Measurements from ENCODE around the gene CACNA1B. TPM values are rescaled to one million over a fixed set of nuclear protein-coding genes. Genes with fewer than 3 reads are reported as not detected.

CACNA1B gene
- total RNA-seq, 1 donor from 2014 or later: 0.19 TPM

DNA sequence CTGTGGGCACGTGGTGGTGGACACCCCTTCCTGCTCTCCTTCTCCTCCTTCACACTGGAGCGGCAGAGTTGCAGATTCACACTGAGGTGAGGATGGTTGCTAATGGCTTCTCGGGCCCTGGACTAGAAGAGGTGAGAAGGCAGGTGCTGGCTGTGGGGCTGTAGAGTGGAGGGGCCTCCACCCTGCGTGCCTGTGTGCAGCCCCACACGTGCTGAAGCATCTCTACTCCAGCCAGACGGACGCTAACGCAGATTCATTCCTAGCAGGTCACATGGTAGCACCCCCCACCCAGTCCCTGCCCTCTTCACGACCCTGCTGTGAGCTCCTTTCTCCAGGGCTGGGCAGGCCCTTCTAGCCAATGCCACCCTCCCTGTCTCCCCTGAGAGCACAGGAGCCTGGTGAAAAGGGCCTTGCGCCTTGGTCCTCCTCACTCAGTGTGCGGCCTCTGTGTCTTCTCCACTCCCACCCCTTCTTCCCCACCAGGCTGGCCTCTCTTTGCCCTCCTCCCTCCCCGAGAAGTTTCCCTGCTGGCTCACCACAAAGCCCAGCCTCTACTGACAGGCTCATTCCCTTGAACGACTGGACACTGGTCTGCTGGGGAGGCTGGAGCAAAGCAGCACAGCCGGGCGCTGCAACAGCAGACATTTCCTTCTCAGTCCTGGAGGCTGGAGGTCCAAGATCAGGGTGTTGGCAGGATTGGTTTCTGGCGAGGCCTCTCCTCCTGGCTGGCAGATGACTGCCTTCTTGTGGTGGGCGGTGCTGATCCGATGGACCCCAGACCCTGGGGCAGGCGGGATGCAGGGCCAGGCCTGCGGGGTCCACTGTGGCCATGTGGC lies 14.2 kb downstream of the CACNA1B start:
- intact Hi-C loops (cut with micrococcal nuclease): no loop called here
- no peaks in the 10 kb centered on the region for H3K4me1 ChIP-seq
- TF ChIP-seq, protein P1, sequence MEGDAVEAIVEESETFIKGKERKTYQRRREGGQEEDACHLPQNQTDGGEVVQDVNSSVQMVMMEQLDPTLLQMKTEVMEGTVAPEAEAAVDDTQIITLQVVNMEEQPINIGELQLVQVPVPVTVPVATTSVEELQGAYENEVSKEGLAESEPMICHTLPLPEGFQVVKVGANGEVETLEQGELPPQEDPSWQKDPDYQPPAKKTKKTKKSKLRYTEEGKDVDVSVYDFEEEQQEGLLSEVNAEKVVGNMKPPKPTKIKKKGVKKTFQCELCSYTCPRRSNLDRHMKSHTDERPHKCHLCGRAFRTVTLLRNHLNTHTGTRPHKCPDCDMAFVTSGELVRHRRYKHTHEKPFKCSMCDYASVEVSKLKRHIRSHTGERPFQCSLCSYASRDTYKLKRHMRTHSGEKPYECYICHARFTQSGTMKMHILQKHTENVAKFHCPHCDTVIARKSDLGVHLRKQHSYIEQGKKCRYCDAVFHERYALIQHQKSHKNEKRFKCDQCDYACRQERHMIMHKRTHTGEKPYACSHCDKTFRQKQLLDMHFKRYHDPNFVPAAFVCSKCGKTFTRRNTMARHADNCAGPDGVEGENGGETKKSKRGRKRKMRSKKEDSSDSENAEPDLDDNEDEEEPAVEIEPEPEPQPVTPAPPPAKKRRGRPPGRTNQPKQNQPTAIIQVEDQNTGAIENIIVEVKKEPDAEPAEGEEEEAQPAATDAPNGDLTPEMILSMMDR (IDR thresholded peaks at IDR 0.05; ENCODE audit: borderline replicate concordance): no peak
- H3K9me3 ChIP-seq (replicated peaks): no peaks in the 10 kb centered on the region
- H3K4me3 ChIP-seq: no peak overlapping the region
- peaks cover 6% of the 10 kb centered on the region for H3K27me3 ChIP-seq (ENCODE audit: low read depth)
- H3K36me3 ChIP-seq: no peaks in the 10 kb centered on the region
- no peak overlapping the region for H3K27ac ChIP-seq (replicated peaks)
- DNase-seq: no peak

DNA sequence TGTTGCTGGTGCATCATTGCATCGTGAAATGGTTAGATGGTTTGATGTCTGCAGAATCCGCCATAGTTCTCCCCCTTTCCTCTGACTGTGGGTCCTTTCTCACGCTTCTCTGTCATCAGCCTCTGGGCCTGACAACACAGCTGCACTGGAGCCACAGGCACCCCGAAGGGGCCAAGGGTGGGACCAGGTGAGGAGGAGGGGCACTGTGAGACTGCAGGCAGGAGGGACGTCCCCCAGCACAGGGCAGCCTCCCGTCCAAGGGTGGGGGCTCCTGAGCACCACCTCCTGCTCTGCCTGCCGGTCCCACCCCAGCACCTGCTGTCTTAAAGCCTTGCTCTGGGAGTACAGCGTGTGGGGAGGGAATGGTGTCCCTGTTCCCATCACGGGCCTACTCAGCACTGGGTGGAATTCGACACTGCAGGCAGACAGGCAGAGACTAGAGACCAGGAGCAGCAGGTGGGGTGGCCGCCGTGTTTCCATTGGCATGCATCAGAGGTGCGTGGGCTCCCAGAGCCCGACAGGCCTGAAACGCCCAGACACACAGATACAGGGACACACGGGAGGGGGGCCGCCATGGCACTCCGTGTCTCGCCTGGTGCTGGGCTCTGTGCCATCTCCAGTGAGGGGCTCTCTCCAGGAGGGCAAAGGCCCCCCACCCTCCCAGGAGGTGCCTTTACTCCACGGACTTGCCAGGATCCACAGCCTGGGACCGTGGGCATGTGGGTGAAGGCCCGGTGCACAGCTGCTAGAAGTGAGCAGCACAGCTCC lies 15.0 kb downstream of the CACNA1B start:
- intact Hi-C loops (cut with micrococcal nuclease): no loop called here
- H3K27ac ChIP-seq (replicated peaks): no peak overlapping the region
- no peak for DNase-seq
- peaks cover 13% of the 10 kb centered on the region for H3K27me3 ChIP-seq (ENCODE audit: low read depth)
- no peak overlapping the region for H3K4me3 ChIP-seq
- peaks cover 4% of the 10 kb centered on the region for H3K9me3 ChIP-seq (replicated peaks)
- no peaks in the 10 kb centered on the region for H3K4me1 ChIP-seq
- TF ChIP-seq, protein P1 (IDR thresholded peaks at IDR 0.05; ENCODE audit: borderline replicate concordance): no peak
- H3K36me3 ChIP-seq: no peaks in the 10 kb centered on the region

GRCh38 chr9:137893670-137894069 lies 16.1 kb downstream of the CACNA1B start:
- Histone ChIP-seq H3K27me3 (ENCODE audit: low read depth) (peaks cover 22% of the 10 kb centered on the region), H3K36me3 (no peaks in the 10 kb centered on the region), H3K4me3 (no peak overlapping the region), H3K9me3 (replicated peaks) (peaks cover 8% of the 10 kb centered on the region), H3K4me1 (no peaks in the 10 kb centered on the region), H3K27ac (replicated peaks) (no peak overlapping the region)
- no peak for DNase-seq
- intact Hi-C loops (cut with micrococcal nuclease): no loop called here
- TF ChIP-seq, protein P1 (IDR thresholded peaks at IDR 0.05; ENCODE audit: borderline replicate concordance): no peak

DNA sequence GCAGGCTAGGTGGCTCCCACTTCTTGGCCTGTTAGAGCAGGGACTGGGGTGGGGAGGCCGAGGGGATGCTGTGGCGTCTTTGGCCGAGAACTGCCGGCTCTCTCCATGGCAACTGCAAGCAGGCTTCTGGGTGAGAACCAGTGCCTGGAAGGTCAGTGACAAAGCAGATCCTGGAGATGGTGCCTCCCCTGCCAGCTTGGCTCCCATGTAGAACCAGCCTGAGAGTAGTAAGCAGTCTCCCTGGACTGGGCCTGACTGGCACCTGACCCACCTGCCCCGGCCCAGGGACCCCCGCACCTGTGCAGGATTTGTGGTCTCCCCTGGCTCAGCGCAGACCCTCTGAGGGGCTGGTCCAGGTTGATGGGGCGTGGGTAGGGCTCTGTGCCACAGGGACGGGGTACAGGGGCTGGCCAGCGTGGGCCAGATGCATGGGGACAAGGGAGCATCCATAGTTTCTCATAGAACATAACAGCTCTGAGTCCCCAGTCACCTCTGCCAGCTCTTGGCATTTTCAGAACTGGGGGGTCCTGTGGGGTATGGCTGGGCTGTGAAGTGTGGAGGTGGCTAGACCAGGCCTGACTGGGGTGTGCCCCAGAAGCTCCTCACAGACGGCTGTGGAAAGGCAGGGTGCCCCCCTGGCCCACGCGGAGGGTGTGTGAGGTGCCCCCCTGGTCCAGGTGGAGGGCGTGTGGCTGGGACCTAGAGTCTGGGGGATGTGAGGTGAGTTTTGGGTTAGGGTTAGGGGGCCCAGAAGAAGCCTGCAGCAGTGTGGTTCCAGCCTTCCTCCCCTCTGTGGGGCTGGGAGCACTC lies 22.2 kb downstream of the CACNA1B start:
- H3K27me3 ChIP-seq (ENCODE audit: low read depth): peaks cover 64% of the 10 kb centered on the region
- H3K9me3 ChIP-seq (replicated peaks): peaks cover 22% of the 10 kb centered on the region
- H3K36me3 ChIP-seq: no peaks in the 10 kb centered on the region
- no peak overlapping the region for H3K4me3 ChIP-seq
- H3K4me1 ChIP-seq: no peaks in the 10 kb centered on the region
- intact Hi-C loops (cut with micrococcal nuclease): no loop called here
- H3K27ac ChIP-seq (replicated peaks): no peak overlapping the region
- DNase-seq: no peak
- TF ChIP-seq, protein P1 (IDR thresholded peaks at IDR 0.05; ENCODE audit: borderline replicate concordance): no peak

DNA sequence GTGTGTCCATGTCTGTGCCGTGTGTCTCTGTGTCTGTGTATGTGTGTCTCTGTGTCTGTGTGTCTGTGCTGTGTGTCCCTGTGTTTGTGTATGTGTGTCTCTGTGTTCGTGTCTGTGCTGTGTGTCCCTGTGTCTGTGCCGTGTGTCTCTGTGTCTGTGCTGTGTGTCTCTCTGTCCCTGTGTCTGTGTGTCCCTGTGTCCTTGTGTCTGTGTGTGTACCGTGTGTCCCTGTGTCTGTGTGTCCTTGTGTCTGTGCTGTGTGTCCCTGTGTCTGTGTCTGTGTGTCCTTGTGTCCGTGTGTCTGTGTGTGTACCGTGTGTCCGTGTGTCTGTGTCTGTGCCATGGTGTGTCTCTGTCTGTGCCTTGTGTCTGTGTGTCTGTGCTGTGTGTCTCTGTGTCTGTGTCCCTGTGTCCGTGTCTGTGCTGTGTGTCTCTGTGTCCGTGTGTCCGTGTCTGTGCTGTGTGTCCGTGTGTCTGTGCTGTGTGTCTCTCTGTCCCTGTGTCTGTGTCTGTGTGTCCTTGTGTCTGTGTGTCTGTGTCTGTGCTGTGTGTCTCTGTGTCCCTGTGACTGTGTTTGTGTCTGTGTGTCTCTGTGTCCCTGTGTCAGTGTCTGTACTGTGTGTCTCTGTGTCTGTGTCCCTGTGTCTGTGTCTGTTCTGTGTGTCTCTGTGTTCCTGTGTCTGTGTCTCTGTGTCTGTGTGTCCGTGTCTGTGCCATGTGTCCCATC lies 23.2 kb downstream of the CACNA1B start:
- Histone ChIP-seq H3K36me3 (no peaks in the 10 kb centered on the region), H3K27me3 (ENCODE audit: low read depth) (peaks cover 69% of the 10 kb centered on the region), H3K4me3 (no peak overlapping the region), H3K4me1 (no peaks in the 10 kb centered on the region), H3K9me3 (replicated peaks) (peaks cover 22% of the 10 kb centered on the region), H3K27ac (replicated peaks) (no peak overlapping the region)
- DNase-seq: no peak
- intact Hi-C loops (cut with micrococcal nuclease): no loop called here
- TF ChIP-seq, protein P1 (IDR thresholded peaks at IDR 0.05; ENCODE audit: borderline replicate concordance): no peak

Measured in left ventricle myocardium inferior (tissue), 1 donor.